Measurements from ENCODE around the gene TIMM8A. TPM values are rescaled to one million over a fixed set of nuclear protein-coding genes. Genes with fewer than 3 reads are reported as not detected.

TIMM8A gene
- polyA plus RNA-seq, 2 of the 4 experiments (the other 2 are of a cell fraction) = 24.5 to 36.8 TPM

DNA sequence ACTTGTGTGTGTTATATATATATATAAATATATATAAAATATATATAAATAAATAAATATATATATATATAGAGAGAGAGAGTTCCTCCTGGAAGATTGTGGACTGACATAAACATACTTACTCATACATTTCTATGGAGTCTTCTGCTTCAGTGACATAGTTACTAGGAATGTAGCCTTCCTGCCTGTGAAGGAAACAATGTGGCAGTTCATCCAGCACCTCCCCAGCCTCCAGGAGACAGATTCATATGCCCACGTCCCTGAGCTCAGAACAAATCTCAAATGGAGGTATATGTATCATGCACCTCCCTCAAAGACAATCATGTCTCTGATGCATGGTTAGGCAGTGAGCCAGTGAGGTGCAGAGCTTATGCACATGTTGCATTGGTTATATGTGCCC is 11.4 kb upstream of the TIMM8A start:
- no peaks in the 10 kb centered on the region for H3K9me3 ChIP-seq
- FAIRE-seq (peak; percentile 72), ATAC-seq (no peak), DNase-seq (ENCODE audit: low read depth in 1 of 2, low spot score in 1 of 2) (no peak)
- H3K4me2 ChIP-seq = no peak overlapping the region
- 0% methylated on average over 1 of the region's 1 CpG for WGBS (ENCODE audit: missing lambda C conversion rate)
- TF ChIP-seq RNF2 (IDR thresholded peaks at IDR 0.05; ENCODE audit: borderline replicate concordance, low read depth) (no peak), MYC (IDR thresholded peaks at IDR 0.05; ENCODE audit: borderline replicate concordance, low read length) (no peak), POLR2A (IDR thresholded peaks at IDR 0.05; ENCODE audit: low read length) (no peak)
- TF ChIP-seq, protein P1, sequence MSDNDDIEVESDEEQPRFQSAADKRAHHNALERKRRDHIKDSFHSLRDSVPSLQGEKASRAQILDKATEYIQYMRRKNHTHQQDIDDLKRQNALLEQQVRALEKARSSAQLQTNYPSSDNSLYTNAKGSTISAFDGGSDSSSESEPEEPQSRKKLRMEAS (IDR thresholded peaks at IDR 0.05) = no peak
- TF ChIP-seq, protein P2, sequence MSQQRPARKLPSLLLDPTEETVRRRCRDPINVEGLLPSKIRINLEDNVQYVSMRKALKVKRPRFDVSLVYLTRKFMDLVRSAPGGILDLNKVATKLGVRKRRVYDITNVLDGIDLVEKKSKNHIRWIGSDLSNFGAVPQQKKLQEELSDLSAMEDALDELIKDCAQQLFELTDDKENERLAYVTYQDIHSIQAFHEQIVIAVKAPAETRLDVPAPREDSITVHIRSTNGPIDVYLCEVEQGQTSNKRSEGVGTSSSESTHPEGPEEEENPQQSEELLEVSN (IDR thresholded peaks at IDR 0.05; ENCODE audit: borderline replicate concordance, low read depth) = no peak
- TF ChIP-seq, protein P3, sequence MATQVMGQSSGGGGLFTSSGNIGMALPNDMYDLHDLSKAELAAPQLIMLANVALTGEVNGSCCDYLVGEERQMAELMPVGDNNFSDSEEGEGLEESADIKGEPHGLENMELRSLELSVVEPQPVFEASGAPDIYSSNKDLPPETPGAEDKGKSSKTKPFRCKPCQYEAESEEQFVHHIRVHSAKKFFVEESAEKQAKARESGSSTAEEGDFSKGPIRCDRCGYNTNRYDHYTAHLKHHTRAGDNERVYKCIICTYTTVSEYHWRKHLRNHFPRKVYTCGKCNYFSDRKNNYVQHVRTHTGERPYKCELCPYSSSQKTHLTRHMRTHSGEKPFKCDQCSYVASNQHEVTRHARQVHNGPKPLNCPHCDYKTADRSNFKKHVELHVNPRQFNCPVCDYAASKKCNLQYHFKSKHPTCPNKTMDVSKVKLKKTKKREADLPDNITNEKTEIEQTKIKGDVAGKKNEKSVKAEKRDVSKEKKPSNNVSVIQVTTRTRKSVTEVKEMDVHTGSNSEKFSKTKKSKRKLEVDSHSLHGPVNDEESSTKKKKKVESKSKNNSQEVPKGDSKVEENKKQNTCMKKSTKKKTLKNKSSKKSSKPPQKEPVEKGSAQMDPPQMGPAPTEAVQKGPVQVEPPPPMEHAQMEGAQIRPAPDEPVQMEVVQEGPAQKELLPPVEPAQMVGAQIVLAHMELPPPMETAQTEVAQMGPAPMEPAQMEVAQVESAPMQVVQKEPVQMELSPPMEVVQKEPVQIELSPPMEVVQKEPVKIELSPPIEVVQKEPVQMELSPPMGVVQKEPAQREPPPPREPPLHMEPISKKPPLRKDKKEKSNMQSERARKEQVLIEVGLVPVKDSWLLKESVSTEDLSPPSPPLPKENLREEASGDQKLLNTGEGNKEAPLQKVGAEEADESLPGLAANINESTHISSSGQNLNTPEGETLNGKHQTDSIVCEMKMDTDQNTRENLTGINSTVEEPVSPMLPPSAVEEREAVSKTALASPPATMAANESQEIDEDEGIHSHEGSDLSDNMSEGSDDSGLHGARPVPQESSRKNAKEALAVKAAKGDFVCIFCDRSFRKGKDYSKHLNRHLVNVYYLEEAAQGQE (IDR thresholded peaks at IDR 0.05) = no peak
- H3K4me3 ChIP-seq = no peak overlapping the region
- H3K4me1 ChIP-seq = no peaks in the 10 kb centered on the region
- POLR2A ChIA-PET = no interaction called here
- CTCF ChIA-PET = no interaction called here
- no peak overlapping the region for H3K27ac ChIP-seq

DNA sequence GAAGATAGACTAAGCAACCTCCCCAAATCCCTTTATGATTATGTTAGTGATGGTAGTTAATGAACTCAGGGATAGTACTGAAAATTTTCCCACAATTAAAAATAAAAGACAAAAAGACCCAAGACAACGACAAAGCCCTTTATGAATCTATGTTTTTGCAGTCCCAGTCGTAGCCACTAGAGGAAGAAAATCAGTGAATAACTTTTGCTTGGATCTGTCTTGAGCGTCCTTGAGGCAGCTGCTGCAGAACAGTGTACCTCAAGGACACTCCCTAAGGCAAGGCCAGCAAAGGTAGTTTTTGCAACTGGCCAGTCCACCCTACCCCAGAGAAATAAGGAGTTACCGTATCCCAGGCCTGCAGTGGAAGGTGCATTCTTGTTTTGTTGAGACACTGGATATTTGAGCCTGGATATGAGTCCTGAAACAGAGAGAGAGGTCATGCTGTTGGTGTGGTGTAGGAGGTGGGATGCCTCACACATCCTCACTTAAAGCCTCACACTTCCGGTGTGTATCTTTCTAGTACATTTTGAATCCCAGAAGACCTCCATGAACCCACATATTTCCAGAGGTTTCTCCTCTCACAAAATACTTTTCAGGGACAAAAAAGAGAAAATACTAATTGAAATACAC is 8.7 kb upstream of the TIMM8A start:
- TF ChIP-seq RARB (CRISPR knock-in tag; IDR thresholded peaks at IDR 0.05) = no peak
- no peak for TF ChIP-seq FOSL2 (IDR thresholded peaks at IDR 0.05)
- TF ChIP-seq FOSL2 (CRISPR knock-in tag; IDR thresholded peaks at IDR 0.05) = no peak
- no peak for TF ChIP-seq RCOR1 (IDR thresholded peaks at IDR 0.05; ENCODE audit: low read depth, low read length)
- TF ChIP-seq, protein P4, sequence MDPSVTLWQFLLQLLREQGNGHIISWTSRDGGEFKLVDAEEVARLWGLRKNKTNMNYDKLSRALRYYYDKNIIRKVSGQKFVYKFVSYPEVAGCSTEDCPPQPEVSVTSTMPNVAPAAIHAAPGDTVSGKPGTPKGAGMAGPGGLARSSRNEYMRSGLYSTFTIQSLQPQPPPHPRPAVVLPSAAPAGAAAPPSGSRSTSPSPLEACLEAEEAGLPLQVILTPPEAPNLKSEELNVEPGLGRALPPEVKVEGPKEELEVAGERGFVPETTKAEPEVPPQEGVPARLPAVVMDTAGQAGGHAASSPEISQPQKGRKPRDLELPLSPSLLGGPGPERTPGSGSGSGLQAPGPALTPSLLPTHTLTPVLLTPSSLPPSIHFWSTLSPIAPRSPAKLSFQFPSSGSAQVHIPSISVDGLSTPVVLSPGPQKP (IDR thresholded peaks at IDR 0.05; ENCODE audit: low read depth, low read length) = no peak
- no peak for TF ChIP-seq CHD2 (IDR thresholded peaks at IDR 0.05; ENCODE audit: low read length, partially characterized antibody)
- no peak for TF ChIP-seq FOSB (CRISPR knock-in tag; IDR thresholded peaks at IDR 0.05)
- TF ChIP-seq, protein P5, sequence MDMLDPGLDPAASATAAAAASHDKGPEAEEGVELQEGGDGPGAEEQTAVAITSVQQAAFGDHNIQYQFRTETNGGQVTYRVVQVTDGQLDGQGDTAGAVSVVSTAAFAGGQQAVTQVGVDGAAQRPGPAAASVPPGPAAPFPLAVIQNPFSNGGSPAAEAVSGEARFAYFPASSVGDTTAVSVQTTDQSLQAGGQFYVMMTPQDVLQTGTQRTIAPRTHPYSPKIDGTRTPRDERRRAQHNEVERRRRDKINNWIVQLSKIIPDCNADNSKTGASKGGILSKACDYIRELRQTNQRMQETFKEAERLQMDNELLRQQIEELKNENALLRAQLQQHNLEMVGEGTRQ (IDR thresholded peaks at IDR 0.05) = no peak
- TF ChIP-seq SMC3 (IDR thresholded peaks at IDR 0.05) = no peak
- TF ChIP-seq HDAC2 (IDR thresholded peaks at IDR 0.05) = no peak
- TF ChIP-seq, protein P6, sequence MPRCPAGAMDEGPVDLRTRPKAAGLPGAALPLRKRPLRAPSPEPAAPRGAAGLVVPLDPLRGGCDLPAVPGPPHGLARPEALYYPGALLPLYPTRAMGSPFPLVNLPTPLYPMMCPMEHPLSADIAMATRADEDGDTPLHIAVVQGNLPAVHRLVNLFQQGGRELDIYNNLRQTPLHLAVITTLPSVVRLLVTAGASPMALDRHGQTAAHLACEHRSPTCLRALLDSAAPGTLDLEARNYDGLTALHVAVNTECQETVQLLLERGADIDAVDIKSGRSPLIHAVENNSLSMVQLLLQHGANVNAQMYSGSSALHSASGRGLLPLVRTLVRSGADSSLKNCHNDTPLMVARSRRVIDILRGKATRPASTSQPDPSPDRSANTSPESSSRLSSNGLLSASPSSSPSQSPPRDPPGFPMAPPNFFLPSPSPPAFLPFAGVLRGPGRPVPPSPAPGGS (IDR thresholded peaks at IDR 0.05) = no peak
- TF ChIP-seq, protein P2 (IDR thresholded peaks at IDR 0.05; ENCODE audit: borderline replicate concordance, low read depth) = no peak
- no peak for TF ChIP-seq HOXB13 (CRISPR knock-in tag; IDR thresholded peaks at IDR 0.05; ENCODE audit: low read depth)
- no peak for TF ChIP-seq ZC3H11A (IDR thresholded peaks at IDR 0.05)
- no peak for TF ChIP-seq BHLHE40 (IDR thresholded peaks at IDR 0.05; ENCODE audit: low read depth, low read length)
- TF ChIP-seq JUNB (IDR thresholded peaks at IDR 0.05) = no peak
- TF ChIP-seq, protein P3 (IDR thresholded peaks at IDR 0.05) = no peak
- POLR2A ChIA-PET = no interaction called here
- no peaks in the 10 kb centered on the region for H3K4me1 ChIP-seq
- DNase-seq (ENCODE audit: low read depth in 1 of 2, low spot score in 1 of 2) (peak in 1 of 2 experiments; percentile 28), ATAC-seq (peak; percentile 84 to 90; a peak in 5 of 6 replicates), FAIRE-seq (peak; percentile 98)
- H3K27ac ChIP-seq = no peak overlapping the region
- WGBS (ENCODE audit: missing lambda C conversion rate) = 17% methylated on average over 5 of the region's 5 CpGs
- H3K9me3 ChIP-seq = no peaks in the 10 kb centered on the region
- no peak overlapping the region for H3K4me3 ChIP-seq
- 0 out of 3 replicates have a peak overlapping the region, but pooled peaks have one; percentile 8 for H3K4me2 ChIP-seq
- CTCF ChIA-PET = no interaction called here
